AG09319 (cell line): ENCODE measurements around the gene PTPRT.
"Not testable (repeated sequence)": the region's sequence is repeated elsewhere in the genome, so short reads cannot be mapped to it uniquely, and the experiment has no call there.

Source experiments
- DNase-seq: peaks from one replicate; pipeline ENCODE4 v3.0.0-alpha.2; 2010; ENCODE audit warnings: low read depth; ENCODE audit errors: extremely low read depth
- CTCF ChIP-seq: IDR thresholded peaks from 2 replicates; pipeline ENCODE4 v1.5.1; 2011; ENCODE audit warnings: low read depth, mild to moderate bottlenecking, inconsistent platforms, low read length, moderate library complexity

Gene PTPRT

GRCh38 chr20:42218621-42219374, 970.9 kb downstream of the PTPRT start:
- no peak for DNase-seq
- no peak for TF ChIP-seq CTCF

DNA sequence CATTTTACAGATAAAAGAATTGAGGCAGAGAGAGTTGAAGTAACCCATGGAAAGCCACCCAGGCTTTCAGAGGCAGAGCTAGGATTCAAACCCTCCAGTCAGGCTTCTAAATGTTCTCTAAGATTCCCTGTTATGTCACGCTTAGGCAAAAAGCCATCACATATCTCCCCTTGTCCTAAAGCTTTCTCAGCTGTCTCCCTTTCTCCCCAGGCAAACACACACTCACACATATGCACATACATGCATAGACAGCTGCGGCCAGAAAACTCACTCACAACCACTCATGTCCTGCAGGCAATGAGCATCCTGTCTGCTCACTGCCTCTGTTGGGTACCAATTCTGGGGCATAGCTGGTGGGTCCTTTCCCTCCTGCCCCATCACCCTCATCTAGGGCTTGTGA, 975.6 kb downstream of the PTPRT start:
- no peak for TF ChIP-seq CTCF
- DNase-seq = no peak

DNA sequence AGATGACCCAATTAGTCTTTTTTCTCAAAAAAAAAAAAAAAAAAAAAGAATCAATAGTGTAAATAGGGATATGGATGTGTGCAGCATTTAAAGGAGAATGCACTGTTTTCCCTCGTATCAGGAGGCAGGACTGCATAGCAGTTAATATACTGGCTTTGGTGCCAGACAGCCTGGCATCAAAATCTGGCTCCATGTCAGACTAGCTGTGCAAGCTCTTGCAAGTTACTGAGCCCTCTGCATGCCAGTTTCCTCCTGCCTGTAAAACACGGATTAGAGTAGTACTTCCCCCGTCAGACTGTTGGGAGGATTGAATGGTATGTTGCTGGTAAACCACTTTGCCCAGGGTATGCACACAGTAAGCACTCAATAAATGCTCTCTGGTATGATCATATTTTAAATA, 977.3 kb downstream of the PTPRT start:
- DNase-seq = no peak
- TF ChIP-seq CTCF = no peak

DNA sequence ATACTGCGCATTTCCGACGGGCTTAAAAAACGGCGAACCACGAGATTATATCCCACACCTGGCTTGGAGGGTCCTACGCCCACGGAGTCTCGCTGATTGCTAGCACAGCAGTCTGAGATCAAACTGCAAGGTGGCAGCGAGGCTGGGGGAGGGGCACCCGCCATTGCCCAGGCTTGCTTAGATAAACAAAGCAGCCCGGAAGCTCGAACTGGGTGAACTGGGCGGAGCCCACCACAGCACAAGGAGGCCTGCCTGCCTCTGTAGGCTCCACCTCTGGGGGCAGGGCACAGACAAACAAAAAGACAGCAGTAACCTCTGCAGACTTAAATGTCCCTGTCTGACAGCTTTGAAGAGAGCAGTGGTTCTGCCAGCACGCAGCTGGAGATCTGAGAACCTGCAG, 983.1 kb downstream of the PTPRT start:
- DNase-seq = not testable (repeated sequence)

GRCh38 chr20:42204109-42204660, 985.5 kb downstream of the PTPRT start:
- DNase-seq = no peak
- TF ChIP-seq CTCF = no peak

GRCh38 chr20:42197599-42197998, 992.1 kb downstream of the PTPRT start:
- DNase-seq = no peak
- no peak for TF ChIP-seq CTCF

GRCh38 chr20:42193119-42193518, 996.6 kb downstream of the PTPRT start:
- TF ChIP-seq CTCF = no peak
- DNase-seq = no peak

DNA sequence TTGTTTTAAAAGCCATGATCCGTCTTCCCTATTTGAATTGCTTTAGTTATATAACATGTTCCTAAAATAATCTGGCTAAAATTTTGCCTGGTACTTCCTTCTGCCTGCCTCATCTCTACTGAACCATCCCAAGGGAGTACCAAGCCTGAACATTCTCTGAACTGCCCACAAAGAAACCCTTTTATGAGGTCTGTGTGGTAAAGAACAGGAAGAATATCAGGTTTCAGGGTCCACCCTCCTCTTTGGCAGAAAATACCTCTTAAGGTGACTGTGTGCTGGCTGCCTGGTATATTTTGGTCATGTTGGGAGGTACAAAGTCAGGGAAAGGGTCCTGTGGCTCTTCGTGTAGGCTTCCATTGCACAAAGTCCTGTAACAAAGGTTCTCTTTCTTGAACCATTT, 997.4 kb downstream of the PTPRT start:
- DNase-seq = no peak
- TF ChIP-seq CTCF = no peak
